OCI-LY1 (cell line): Measurements from ENCODE around the gene LPCAT2.

Source experiments
- CTCF ChIP-seq: fragments of 200-600 bp; sonication (generic), shearing (Covaris generic); IDR thresholded peaks from 2 replicates; pipeline ENCODE4 v1.5.1; 2017; ENCODE audit warnings: mild to moderate bottlenecking, antibody characterized with exemption, low read length, moderate library complexity, mixed read lengths
- EZH2 ChIP-seq: fragments of 200-600 bp; sonication (generic), shearing (Covaris generic); IDR thresholded peaks from 2 replicates; pipeline ENCODE4 v1.8.0; 2017; ENCODE audit warnings: borderline replicate concordance, mixed run types, mild to moderate bottlenecking, antibody characterized with exemption, low read length, moderate library complexity, mixed read lengths

GRCh38 chr16:55502801-55503366, 6.0 kb upstream of the LPCAT2 start:
- TF ChIP-seq EZH2 (no peak), CTCF (no peak)
